ENCODE results near the gene IL22RA2.

Gene IL22RA2

GRCh38 chr6:137165375-137166246, 7.8 kb downstream of the IL22RA2 start:
- no peak for DNase-seq

GRCh38 chr6:137163732-137164318, 9.6 kb downstream of the IL22RA2 start:
- DNase-seq: no peak

GRCh38 chr6:137162692-137163306, 10.6 kb downstream of the IL22RA2 start:
- peak; percentile 42 for DNase-seq

GRCh38 chr6:137161949-137162348, 11.5 kb downstream of the IL22RA2 start:
- DNase-seq: peak; percentile 80

- peak; percentile 97 for DNase-seq
Observed at GRCh38 chr6:137160763-137161162, 12.7 kb downstream of the IL22RA2 start.

- peak; percentile 61 for DNase-seq
Observed at GRCh38 chr6:137159912-137160311, 13.5 kb downstream of the IL22RA2 start.

- DNase-seq: no peak
Observed at GRCh38 chr6:137157601-137158000, 15.8 kb downstream of the IL22RA2 start.

GRCh38 chr6:137156650-137157049, 16.8 kb downstream of the IL22RA2 start:
- DNase-seq: no peak

- DNase-seq: peak; percentile 76
Observed at GRCh38 chr6:137155830-137156229, 17.6 kb downstream of the IL22RA2 start.

- no peak for DNase-seq
Observed at GRCh38 chr6:137150072-137150471, 23.4 kb downstream of the IL22RA2 start.

GRCh38 chr6:137149035-137149393, 24.4 kb downstream of the IL22RA2 start:
- no peak for DNase-seq

GRCh38 chr6:137148306-137149034, 25.0 kb downstream of the IL22RA2 start:
- DNase-seq: peak; percentile 42

- DNase-seq: no peak
Observed at GRCh38 chr6:137147195-137147594, 26.2 kb downstream of the IL22RA2 start.

GRCh38 chr6:137146206-137146605, 27.2 kb downstream of the IL22RA2 start:
- no peak for DNase-seq

- DNase-seq: peak; percentile 61
Observed at GRCh38 chr6:137145421-137145820, 28.0 kb downstream of the IL22RA2 start.

GRCh38 chr6:137136065-137136464, 37.4 kb downstream of the IL22RA2 start:
- DNase-seq: no peak

GRCh38 chr6:137134483-137134882, 39.0 kb downstream of the IL22RA2 start:
- DNase-seq: no peak

GRCh38 chr6:137133122-137133521, 40.3 kb downstream of the IL22RA2 start:
- no peak for DNase-seq

GRCh38 chr6:137126875-137127485, 46.5 kb downstream of the IL22RA2 start:
- DNase-seq: no peak

GRCh38 chr6:137123078-137123477, 50.4 kb downstream of the IL22RA2 start:
- no peak for DNase-seq

- no peak for DNase-seq
Observed at GRCh38 chr6:137122612-137123011, 50.8 kb downstream of the IL22RA2 start.

- DNase-seq: no peak
Observed at GRCh38 chr6:137121401-137121997, 51.9 kb downstream of the IL22RA2 start.
